Sigmoid colon (tissue), 7 donors: Measurements from ENCODE around the gene PALB2. TPM values are rescaled to one million over a fixed set of nuclear protein-coding genes. Genes with fewer than 3 reads are reported as not detected.

Experiments
- DNase-seq: peaks from one replicate; pipeline ENCODE4 v3.0.0-alpha.2; 2019
- H3K27ac ChIP-seq, 4 donors: fragments of 200-600 bp; sonication (generic); one replicate each; pipeline ENCODE4 v1.5.1; 2016 to 2019; ENCODE audit warnings: mild to moderate bottlenecking in 1 of 4
- H3K27me3 ChIP-seq, 3 donors: fragments of 200-600 bp; sonication (generic); one replicate each; pipeline ENCODE4 v1.5.1; 2019; ENCODE audit warnings: mild to moderate bottlenecking in 1 of 3
- H3K36me3 ChIP-seq, 4 donors: fragments of 200-600 bp; sonication (generic); one replicate each; pipeline ENCODE4 v1.5.1; 2016 to 2019
- H3K4me1 ChIP-seq, 4 donors: fragments of 200-600 bp; sonication (generic); one replicate each; pipeline ENCODE4 v1.5.1; 2017 to 2019
- H3K4me3 ChIP-seq, 4 donors: fragments of 200-600 bp; sonication (generic); one replicate each; pipeline ENCODE4 v1.5.1; 2017 to 2019; ENCODE audit warnings: mild to moderate bottlenecking in 2 of 4, moderate library complexity in 1 of 4
- H3K9me3 ChIP-seq, 4 donors: fragments of 200-600 bp in 3 of 4; sonication (generic) in 3 of 4; one replicate each; pipeline versions ENCODE4 v1.5.1 to v1.6.1; 2013 to 2019
- CTCF ChIP-seq, 4 experiments: fragments of 450-650 bp in 3 of 4; fragments of 200-600 bp in 1 of 4; IDR thresholded peaks; one replicate each; pipeline ENCODE4 v1.5.1; 2016 to 2019; ENCODE audit warnings: antibody characterized with exemption in 4 of 4, mild to moderate bottlenecking in 3 of 4, moderate library complexity in 2 of 4
- EP300 ChIP-seq, 4 donors: sonication (generic); formaldehyde crosslinking; IDR thresholded peaks; one replicate each; pipeline ENCODE4 v1.6.1; 2017; ENCODE audit warnings: antibody characterized with exemption in 4 of 4
- POLR2A ChIP-seq, 2 donors: fragments of 450-650 bp; IDR thresholded peaks; one replicate each; pipeline ENCODE4 v1.6.1; 2016; ENCODE audit warnings: antibody characterized with exemption in 2 of 2, mild to moderate bottlenecking in 2 of 2, moderate library complexity in 2 of 2
- POLR2AphosphoS5 ChIP-seq, 4 donors: sonication (generic); formaldehyde crosslinking; IDR thresholded peaks; one replicate each; pipeline ENCODE4 v1.6.1; 2017; ENCODE audit warnings: antibody characterized with exemption in 4 of 4
- WGBS, 2 donors: extraction: QIAGEN DNeasy Blood & Tissue Kit; methylation state at CpG; one replicate each; pipeline ENCODE4 v1.1.7; 2013; 5-methylcytosine and 5-hydroxymethylcytosine counted together
- intact Hi-C: fragments of 100-400 bp; cut with DNase I; formaldehyde crosslinking; loops from one replicate; pipeline ENCODE4 v1.15.1; 2023
- polyA plus RNA-seq, 3 donors: library from polyadenylated mRNA; stranded (reverse); fragments of 200-250 nt; gene quantifications; one replicate each; pipeline ENCODE4 v1.2.3, GENCODE V29; 2013
- total RNA-seq, 4 donors: library from RNA; depleted of rRNA; stranded (reverse); fragments of >200 nt; gene quantifications; one replicate each; pipeline ENCODE4 v1.1.0, GENCODE V29; 2016
- donor health status: healthy with polysubstance abuse.
- donor health status: Bipolar disorder and iron deficiency.
- donor health status: healthy.

Gene PALB2
- total and polyA plus RNA-seq, 7 donors, result 7.2 to 11.2 (median 8.1) TPM

- DNase-seq, result no peak
- no peaks in the 10 kb centered on the region for H3K9me3 ChIP-seq
- no peaks in the 10 kb centered on the region for H3K4me1 ChIP-seq
- no peak overlapping the region for H3K27ac ChIP-seq
- H3K4me3 ChIP-seq, result no peak overlapping the region
- no peaks in the 10 kb centered on the region for H3K27me3 ChIP-seq
- WGBS, 2 donors, result 80 to 82% methylated on average over 4 of the region's 4 CpGs
- TF ChIP-seq POLR2A (IDR thresholded peaks at IDR 0.05), result no peak
- TF ChIP-seq EP300 (IDR thresholded peaks at IDR 0.05), result no peak
- no peak for TF ChIP-seq POLR2AphosphoS5 (IDR thresholded peaks at IDR 0.05)
- TF ChIP-seq CTCF (IDR thresholded peaks at IDR 0.05), result no peak
- intact Hi-C loops, result no loop called here
- peaks cover 0 to 42% (median 6%) of the 10 kb centered on the region in 4 donors for H3K36me3 ChIP-seq
Observed at GRCh38 chr16:23651943-23652468, 10.9 kb upstream of the PALB2 start.

GRCh38 chr16:23650674-23651416 is 9.7 kb upstream of the PALB2 start:
- H3K27ac ChIP-seq, result no peak overlapping the region
- no peaks in the 10 kb centered on the region for H3K4me1 ChIP-seq
- WGBS, 2 donors, result 84 to 88% methylated on average over 4 of the region's 4 CpGs
- intact Hi-C loops, result no loop called here
- no peak for DNase-seq
- no peak overlapping the region for H3K4me3 ChIP-seq
- peaks cover 0 to 54% (median 6%) of the 10 kb centered on the region in 4 donors for H3K36me3 ChIP-seq
- TF ChIP-seq CTCF (IDR thresholded peaks at IDR 0.05) (no peak), EP300 (IDR thresholded peaks at IDR 0.05) (no peak), POLR2A (IDR thresholded peaks at IDR 0.05) (no peak), POLR2AphosphoS5 (IDR thresholded peaks at IDR 0.05) (no peak)
- no peaks in the 10 kb centered on the region for H3K27me3 ChIP-seq
- H3K9me3 ChIP-seq, result no peaks in the 10 kb centered on the region

DNA sequence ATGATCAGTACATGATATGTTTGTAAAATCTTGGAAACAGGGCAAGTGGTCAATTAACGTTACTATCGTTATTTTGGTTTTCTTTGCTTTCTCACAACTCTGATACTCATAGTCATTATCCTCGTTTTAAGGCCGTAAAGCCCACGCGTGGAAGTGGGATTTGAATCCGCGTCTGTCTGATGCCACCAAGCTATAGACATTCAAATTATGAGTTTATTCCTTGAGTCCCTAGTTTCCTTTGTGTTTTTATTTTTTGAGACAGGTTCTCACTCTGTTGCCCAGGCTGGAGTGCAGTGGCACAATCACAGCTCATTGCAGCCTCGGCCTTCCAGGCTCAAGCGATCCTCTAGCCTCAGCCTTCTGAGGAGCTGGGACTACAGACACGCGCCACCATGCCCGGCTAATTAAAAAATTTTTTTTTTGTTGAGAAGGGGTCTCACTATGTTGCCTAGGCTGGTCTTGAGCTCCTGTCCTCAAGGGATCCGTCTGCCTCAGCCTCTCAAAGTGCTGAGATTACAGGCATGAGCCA is 1.2 kb upstream of the PALB2 start:
- intact Hi-C loops, result no loop called here
- H3K9me3 ChIP-seq, result no peaks in the 10 kb centered on the region
- no peak for DNase-seq
- WGBS, 2 donors, result 70 to 78% methylated on average over 14 of the region's 14 CpGs
- TF ChIP-seq POLR2AphosphoS5 (IDR thresholded peaks at IDR 0.05) (no peak), CTCF (IDR thresholded peaks at IDR 0.05) (no peak), POLR2A (IDR thresholded peaks at IDR 0.05) (no peak), EP300 (IDR thresholded peaks at IDR 0.05) (no peak)
- H3K36me3 ChIP-seq, result peaks cover 0 to 56% (median 6%) of the 10 kb centered on the region in 4 donors
- no peaks in the 10 kb centered on the region for H3K27me3 ChIP-seq
- peaks cover 0 to 28% (median 24%) of the 10 kb centered on the region in 4 donors for H3K4me1 ChIP-seq
- H3K4me3 ChIP-seq, result peak overlapping the region; percentile 70 to 87 (median 76)
- peak overlapping the region in 2 of 4 donors; percentile 78 to 80 for H3K27ac ChIP-seq

GRCh38 chr16:23640615-23640930 is 537 bp downstream of the PALB2 start:
- intact Hi-C loops, result loop anchor here (2.0 kb wide), 1 partner anchor 44 kb away; the partner anchor contains the start of gene NDUFAB1
- Histone ChIP-seq H3K27me3 (no peaks in the 10 kb centered on the region), H3K36me3 (peaks cover 0 to 55% (median 9%) of the 10 kb centered on the region in 4 donors), H3K4me1 (peaks cover 0 to 28% (median 24%) of the 10 kb centered on the region in 4 donors), H3K27ac (peak overlapping the region; percentile 78 to 82 (median 80)), H3K4me3 (peak overlapping the region; percentile 70 to 87 (median 76)), H3K9me3 (no peaks in the 10 kb centered on the region)
- WGBS, 2 donors, result 1 to 2% methylated on average over 8 of the region's 8 CpGs
- no peak for DNase-seq
- TF ChIP-seq POLR2A (IDR thresholded peaks at IDR 0.05) (no peak), CTCF (IDR thresholded peaks at IDR 0.05) (no peak), EP300 (IDR thresholded peaks at IDR 0.05) (no peak), POLR2AphosphoS5 (IDR thresholded peaks at IDR 0.05) (no peak)
